AG09319 (cell line): ENCODE measurements around the gene KNL1.
"Not testable (repeated sequence)": the region's sequence is repeated elsewhere in the genome, so short reads cannot be mapped to it uniquely, and the experiment has no call there.

ENCODE experiments used
- DNase-seq: peaks from one replicate; pipeline ENCODE4 v3.0.0-alpha.2; 2010; ENCODE audit warnings: low read depth; ENCODE audit errors: extremely low read depth
- CTCF ChIP-seq: IDR thresholded peaks from 2 replicates; pipeline ENCODE4 v1.5.1; 2011; ENCODE audit warnings: low read depth, mild to moderate bottlenecking, inconsistent platforms, low read length, moderate library complexity

Gene KNL1

GRCh38 chr15:40633178-40633577, 39.1 kb downstream of the KNL1 start:
- TF ChIP-seq CTCF, result no peak
- peak; percentile 23 for DNase-seq

GRCh38 chr15:40637221-40637745, 43.2 kb downstream of the KNL1 start:
- no peak for TF ChIP-seq CTCF
- DNase-seq, result no peak

GRCh38 chr15:40639677-40640076, 45.6 kb downstream of the KNL1 start:
- TF ChIP-seq CTCF, result no peak

GRCh38 chr15:40647523-40647922, 53.5 kb downstream of the KNL1 start:
- no peak for DNase-seq
- no peak for TF ChIP-seq CTCF

More at GRCh38 chr15:40639677-40640076, 45.6 kb downstream of the KNL1 start:
- no peak for DNase-seq

GRCh38 chr15:40650479-40650878, 56.4 kb downstream of the KNL1 start:
- no peak for TF ChIP-seq CTCF
- DNase-seq, result no peak

- no peak for DNase-seq
- no peak for TF ChIP-seq CTCF
Measured at GRCh38 chr15:40660686-40661085, 66.6 kb downstream of the KNL1 start.

- no peak for TF ChIP-seq CTCF
- DNase-seq, result no peak
Measured at GRCh38 chr15:40664909-40665308, 70.9 kb downstream of the KNL1 start.

- not testable (repeated sequence) for DNase-seq
Measured at GRCh38 chr15:40676290-40676689, 82.2 kb downstream of the KNL1 start.

GRCh38 chr15:40676906-40677305, 82.9 kb downstream of the KNL1 start:
- DNase-seq, result not testable (repeated sequence)
